A204.1 (cell line): Measurements from ENCODE around the gene POMC.
"Not testable (repeated sequence)": the region's sequence is repeated elsewhere in the genome, so short reads cannot be mapped to it uniquely, and the experiment has no call there.

Source experiments
- FAIRE-seq: peaks from 2 replicates; lab custom pipeline; 2012; peaks lifted over from hg19 to GRCh38; lab: Jason Lieb, UNC

POMC gene

GRCh38 chr2:25176541-25177181, 8.3 kb upstream of the POMC start:
- FAIRE-seq: no peak

GRCh38 chr2:25176138-25176537, 7.8 kb upstream of the POMC start:
- no peak for FAIRE-seq

- FAIRE-seq: no peak
Observed at GRCh38 chr2:25174192-25174861, 5.9 kb upstream of the POMC start.

- FAIRE-seq: no peak
Observed at GRCh38 chr2:25173719-25174118, 5.3 kb upstream of the POMC start.

GRCh38 chr2:25170888-25171287, 2.5 kb upstream of the POMC start:
- FAIRE-seq: no peak

GRCh38 chr2:25169073-25169470, 692 bp upstream of the POMC start:
- no peak for FAIRE-seq

GRCh38 chr2:25165992-25166875, 2.1 kb downstream of the POMC start:
- no peak for FAIRE-seq

- no peak for FAIRE-seq
Observed at GRCh38 chr2:25164561-25164960, 3.8 kb downstream of the POMC start.

GRCh38 chr2:25162061-25162460, 6.3 kb downstream of the POMC start:
- FAIRE-seq: not testable (repeated sequence)

- FAIRE-seq: no peak
Observed at GRCh38 chr2:25161055-25161781, 7.2 kb downstream of the POMC start.

- no peak for FAIRE-seq
Observed at GRCh38 chr2:25160376-25160775, 8.0 kb downstream of the POMC start.

- FAIRE-seq: no peak
Observed at GRCh38 chr2:25159949-25160348, 8.4 kb downstream of the POMC start.

- no peak for FAIRE-seq
Observed at GRCh38 chr2:25158096-25158852, 10.1 kb downstream of the POMC start.

- no peak for FAIRE-seq
Observed at GRCh38 chr2:25155401-25155800, 13.0 kb downstream of the POMC start.

GRCh38 chr2:25151718-25152117, 16.7 kb downstream of the POMC start:
- no peak for FAIRE-seq

GRCh38 chr2:25150993-25151392, 17.4 kb downstream of the POMC start:
- FAIRE-seq: not testable (repeated sequence)

- FAIRE-seq: no peak
Observed at GRCh38 chr2:25149646-25150045, 18.7 kb downstream of the POMC start.

GRCh38 chr2:25146896-25147295, 21.5 kb downstream of the POMC start:
- no peak for FAIRE-seq

- FAIRE-seq: no peak
Observed at GRCh38 chr2:25145803-25146202, 22.6 kb downstream of the POMC start.

GRCh38 chr2:25141120-25141519, 27.3 kb downstream of the POMC start:
- FAIRE-seq: no peak

- FAIRE-seq: not testable (repeated sequence)
Observed at GRCh38 chr2:25140535-25140934, 27.8 kb downstream of the POMC start.

- FAIRE-seq: no peak
Observed at GRCh38 chr2:25132693-25133092, 35.7 kb downstream of the POMC start.
